GM19035 (cell line): ENCODE data around the gene CAMSAP3.
"Not testable (repeated sequence)": the region's sequence is repeated elsewhere in the genome, so short reads cannot be mapped to it uniquely, and the experiment has no call there.

ENCODE experiments used
- ATAC-seq: cut with Tn5 transposase; IDR thresholded peaks from one replicate; pipeline ENCODE4 v1.9.1; 2021; ENCODE audit not compliant: unreplicated experiment

CAMSAP3 gene

DNA sequence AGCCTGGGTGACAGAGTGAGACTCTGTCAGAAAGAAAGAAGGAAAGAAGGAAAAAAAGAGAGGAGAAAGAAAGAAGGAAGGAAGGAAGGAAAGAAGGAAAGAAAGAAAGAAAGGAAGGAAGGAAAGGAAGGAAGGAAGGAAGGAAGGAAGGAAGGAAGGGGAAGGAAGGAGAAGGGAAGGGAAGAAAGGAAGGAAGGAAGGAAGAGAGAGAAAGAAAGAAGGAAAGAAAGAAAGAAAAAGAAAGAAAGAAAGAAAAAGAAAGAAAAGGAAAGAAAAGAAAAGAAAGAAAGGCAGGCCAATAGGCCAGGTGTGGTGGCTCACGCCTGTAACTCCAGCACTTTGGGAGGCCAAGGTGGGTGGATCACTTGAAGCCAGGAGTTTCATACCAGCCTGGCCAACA lies 18.2 kb upstream of the CAMSAP3 start:
- ATAC-seq, result not testable (repeated sequence)

DNA sequence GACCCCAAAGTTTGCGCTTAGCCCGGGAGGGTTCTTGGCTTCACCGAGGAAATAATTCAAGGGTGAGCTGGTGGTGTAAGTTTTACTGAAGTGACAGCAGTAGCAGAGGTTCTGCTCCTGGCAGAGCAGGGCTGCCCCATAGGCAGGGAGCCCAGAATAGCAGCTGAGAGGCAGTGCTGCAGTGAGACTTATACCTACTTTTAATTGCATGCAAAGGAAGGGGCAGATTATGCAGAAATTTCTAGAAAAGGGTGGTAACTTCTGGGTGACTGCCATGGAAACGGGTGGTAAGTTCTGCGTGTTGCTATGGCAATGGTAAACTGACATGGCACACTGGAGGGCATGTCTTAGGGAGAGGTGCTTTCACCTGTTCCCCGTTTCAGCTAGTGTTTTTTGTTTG lies 17.5 kb upstream of the CAMSAP3 start:
- no peak for ATAC-seq

DNA sequence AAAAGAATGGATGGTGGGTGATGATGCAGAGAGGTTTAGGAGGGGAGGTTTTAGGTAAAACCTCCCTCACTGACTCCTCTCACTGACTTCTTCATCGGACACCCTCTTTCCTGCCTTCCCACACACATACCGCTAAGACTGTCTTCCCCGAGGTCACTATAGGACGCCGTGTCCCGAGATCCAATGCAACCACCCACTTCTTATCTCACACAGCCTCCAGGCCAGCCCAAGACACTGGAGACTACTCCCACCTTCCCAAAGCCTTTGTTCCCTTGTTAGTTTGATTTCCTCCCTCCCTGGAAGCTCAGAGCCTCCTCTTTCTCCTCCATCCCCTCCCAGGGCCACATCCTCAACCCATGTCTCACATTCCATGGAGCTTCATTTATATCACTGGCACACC lies 16.5 kb upstream of the CAMSAP3 start:
- no peak for ATAC-seq

DNA sequence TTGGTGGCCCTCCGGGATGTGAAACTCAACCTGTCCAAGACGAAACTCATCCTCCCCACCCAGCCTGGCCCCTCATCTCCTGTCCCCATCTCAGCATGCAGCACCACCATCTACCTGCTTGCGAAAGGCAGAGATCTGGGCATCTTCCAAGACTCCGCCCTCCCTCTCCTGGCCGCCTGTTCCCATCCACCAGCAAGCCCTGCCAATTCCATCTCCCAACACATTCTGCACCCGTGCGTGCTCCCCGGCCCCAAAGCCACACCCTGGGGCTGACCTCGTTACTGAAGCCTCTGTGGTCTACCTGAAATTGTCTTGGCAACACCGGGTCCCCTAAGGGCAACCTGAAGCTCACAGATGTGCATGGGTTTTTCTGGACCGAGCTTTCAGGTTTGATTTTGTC lies 13.2 kb upstream of the CAMSAP3 start:
- no peak for ATAC-seq

DNA sequence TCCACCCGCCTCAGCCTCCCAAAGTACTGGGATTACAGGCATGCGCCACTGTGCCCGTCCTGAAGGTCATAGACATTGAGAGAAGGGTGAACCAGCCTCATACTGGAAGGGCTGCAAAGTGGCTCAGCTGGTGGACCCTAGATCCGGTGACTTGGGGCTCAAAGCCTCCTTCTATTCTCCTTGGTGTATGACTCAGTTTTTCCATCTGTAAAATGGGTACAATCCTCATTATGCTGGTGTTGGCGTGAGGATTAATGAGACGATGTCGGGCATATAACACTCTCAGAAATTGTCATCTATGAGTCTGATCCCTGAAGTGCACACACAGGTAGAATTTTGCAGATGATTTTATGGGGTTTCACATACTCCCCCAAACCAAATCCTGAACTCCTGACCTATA lies 5.8 kb upstream of the CAMSAP3 start:
- ATAC-seq, result no peak

DNA sequence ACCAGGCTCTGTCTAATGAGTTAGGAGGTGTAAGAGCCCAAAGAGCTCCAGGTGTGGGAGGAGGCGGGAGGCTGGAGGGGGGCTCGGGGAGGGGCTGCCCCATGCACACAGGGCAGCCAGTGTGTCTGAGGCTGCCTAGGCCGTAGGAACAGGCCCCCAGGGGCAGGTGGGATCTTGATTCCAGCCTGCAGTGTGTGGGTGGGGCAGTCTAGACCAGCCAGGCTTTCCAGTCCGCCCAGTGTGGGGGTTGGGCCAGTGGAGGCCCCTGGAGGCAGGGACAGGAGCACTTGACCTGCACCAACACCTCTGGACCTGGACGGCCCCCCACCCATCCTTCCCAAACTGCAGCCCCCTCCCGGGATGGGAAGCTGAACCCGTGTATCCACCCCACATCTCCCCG lies 5.4 kb upstream of the CAMSAP3 start:
- ATAC-seq, result no peak

DNA sequence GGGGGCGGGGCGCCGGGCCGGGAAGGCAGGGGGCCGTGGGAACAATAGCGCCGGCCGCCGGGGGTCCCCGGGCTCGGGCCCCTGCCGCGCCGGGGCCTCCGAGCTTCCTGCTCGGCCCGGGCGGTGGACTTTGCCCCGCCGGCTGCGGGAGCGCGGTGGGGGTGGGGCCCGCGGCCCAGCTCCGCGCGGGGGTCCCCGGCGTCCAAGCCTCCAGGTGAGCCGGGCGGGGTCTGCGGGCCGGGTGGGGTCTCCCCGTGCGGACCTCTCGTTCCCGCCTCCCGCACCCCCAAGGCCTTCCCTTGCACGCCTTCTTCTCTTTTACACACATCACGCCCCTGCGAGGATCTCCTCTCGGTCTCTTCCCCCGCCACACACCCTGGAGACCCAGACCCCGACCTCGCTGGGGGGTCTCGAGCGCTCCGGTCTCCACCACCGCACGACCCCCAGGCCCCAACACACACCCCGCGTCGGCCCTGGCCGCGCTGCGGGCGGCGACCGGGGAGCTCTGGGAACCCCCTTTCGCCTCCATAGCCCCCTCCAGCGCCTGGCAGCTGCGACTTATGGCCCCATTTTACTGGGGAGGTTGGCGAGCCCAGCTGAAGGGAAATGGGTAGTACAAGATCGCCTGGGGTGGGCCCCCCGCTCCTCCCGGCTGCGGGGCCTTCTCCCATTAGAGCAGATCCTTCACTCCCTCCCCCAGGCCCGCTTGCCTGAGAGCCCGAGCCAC lies 711 bp downstream of the CAMSAP3 start:
- no peak for ATAC-seq

DNA sequence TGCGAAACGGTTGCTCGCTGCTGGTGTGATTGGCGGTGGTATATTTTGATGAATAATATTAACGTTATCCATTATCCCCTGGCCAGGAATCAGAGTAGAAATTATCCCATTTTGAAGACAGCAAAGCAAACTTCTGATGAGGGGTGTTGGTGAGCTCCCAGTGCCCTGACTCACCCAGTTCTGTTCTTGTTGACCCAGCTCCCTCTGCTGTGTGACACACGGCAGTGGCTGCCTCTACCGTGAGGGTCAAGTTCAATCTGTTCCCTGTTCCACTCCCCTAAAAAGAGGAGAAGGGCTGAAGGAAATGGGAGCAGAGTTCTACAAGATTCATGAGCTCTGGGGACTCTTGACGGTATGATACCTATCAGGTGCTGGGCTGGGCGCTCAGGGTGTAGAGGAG lies 2.0 kb downstream of the CAMSAP3 start:
- no peak for ATAC-seq

DNA sequence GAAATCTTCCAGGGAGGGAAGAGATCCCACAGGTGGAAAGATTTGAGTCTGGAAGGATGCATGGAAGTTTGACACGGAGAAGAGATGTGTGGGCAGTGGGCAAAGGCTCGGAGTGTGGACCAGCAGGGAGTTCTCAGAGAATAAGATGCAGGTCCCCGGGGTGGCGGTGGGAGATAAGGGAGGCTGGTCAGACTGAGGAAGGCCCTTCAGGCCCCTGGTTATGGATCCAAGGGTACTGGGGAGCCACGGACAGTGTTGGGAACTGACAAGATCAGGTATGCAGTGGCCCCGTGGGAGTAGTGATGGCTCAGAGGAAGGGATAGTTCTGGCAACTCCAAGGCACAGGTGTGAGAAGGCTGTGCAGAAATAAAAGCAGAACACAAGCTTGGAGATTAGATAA lies 2.5 kb downstream of the CAMSAP3 start:
- no peak for ATAC-seq

DNA sequence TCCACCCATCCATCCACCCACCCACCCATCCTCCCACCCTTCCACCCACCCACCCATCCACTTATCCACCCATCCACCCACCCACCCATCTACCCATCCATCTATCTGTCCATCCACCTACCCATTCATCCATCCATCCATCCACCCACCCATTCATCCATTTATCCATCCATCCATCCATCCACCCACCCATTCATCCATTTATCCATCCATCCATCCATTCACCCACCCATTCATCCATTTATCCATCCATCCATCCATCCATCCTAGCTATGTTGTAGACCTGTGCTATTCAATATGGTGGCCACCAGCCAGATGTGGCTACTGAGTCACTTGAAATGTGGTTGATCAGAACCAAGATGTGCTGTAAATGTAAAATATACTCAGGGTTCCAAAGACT lies 5.1 kb downstream of the CAMSAP3 start:
- no peak for ATAC-seq

DNA sequence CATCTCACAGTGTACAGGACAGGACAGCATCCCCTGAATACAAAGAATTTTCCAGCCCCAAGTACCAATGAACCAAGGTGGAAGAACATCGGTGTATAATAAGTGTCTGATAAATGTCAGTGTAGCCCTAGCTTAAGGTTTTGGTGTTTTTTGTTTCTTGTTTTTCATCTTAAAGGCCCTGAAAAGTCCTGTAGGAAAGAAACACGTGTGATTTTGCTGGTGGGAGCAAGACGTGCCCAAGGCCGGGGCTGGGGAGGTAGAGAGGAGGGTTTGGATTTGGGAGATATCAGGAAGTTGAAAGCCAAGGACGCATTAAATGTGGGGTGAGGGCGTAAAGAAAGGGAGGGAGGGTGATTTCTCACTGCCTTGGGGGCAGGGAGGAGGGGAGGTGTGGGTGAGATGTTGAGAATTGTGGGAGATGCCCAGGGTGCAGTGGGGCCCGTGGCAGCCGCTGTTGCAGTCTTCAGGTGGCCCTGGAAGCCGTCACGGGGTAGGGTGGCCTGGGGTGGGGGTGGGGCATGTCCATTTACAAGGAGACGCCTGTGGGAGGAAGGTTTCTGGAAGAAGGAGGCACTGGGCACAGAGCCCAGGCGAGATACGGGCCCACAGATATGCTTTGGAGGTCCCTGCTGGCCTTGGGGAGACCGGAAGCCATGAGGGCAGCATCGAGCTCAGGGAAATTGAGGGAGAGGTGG lies 6.7 kb downstream of the CAMSAP3 start:
- ATAC-seq, result no peak

DNA sequence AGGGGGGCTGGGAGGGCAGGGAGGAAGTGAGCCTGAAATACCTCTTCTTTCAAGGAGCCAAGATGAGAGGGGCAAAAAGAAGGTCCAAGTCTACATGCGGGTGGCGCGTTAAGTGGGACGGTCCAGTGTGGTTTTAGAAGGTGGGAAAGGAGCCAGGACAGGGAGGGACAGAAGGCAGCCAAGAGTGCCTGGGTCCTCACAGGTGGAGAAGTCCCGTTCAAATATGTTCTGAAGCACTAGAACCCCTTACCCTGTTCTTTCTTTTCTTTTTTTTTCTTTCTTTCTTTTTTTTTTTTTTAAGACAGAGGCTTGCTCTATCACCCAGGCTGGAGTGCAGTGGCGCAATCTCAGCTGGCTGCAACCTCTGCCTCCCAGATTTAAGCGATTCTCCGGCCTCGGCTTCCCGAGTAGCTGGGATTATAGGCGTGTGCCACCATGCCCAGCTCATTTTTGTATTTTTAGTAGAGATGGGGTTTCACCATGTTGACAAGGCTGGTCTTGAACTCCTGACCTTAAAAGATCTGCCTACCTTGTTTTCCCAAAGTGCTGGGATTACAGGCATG lies 7.4 kb downstream of the CAMSAP3 start:
- ATAC-seq, result no peak

DNA sequence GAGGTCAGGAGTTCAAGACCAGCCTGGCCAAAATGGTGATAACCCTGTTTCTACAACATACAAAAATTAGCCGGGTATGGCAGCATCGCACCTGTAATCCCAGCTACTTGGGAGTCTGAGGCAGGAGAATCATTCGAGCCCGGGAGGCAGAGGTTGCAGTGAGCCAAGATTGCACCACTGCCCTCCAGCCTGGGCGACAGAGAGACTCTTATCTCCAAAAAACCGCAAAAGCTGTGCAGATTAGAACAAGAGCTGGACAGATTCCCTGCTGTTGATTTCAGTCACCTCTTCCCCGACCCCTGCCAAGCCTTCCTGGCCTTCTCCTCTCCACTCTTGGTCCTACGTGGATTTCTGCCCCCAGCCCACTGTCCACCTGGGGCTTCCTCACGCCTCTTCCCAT lies 8.3 kb downstream of the CAMSAP3 start:
- no peak for ATAC-seq

DNA sequence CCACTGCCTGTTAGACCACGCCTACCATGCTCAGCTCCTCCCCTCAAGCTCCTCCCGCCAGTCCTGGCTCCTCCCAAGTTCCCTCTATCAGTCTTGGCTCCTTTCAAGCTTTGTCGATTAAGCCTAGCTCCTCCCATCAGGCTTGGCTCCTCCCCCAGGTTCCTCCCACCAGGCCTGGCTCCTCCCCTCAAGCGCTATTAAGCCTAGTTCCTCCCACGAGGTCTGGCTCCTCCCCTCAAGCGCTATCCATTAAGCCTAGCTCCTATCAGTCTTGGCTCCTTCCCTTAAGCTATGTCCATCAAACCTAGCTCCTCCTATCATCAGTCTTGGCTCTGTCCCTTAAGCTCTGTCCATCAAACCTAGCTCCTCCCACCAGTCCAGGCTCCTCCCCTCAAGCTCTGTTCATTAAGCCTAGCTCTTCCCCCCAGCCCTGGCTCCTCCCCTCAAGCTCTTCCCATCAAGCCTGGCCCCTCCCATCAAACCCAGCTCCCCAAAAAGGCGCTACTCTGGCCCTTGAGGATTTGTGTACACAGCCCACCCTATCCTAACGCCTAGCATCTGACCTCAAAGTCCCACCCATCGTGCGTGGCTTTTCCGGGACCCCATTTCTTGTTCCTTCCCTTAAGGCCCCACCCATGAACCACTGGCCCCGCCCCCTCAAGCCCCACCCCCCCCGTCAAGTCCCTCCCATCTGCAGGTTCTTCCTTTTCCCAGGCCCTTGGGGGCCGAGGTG lies 10.0 kb downstream of the CAMSAP3 start:
- no peak for ATAC-seq

DNA sequence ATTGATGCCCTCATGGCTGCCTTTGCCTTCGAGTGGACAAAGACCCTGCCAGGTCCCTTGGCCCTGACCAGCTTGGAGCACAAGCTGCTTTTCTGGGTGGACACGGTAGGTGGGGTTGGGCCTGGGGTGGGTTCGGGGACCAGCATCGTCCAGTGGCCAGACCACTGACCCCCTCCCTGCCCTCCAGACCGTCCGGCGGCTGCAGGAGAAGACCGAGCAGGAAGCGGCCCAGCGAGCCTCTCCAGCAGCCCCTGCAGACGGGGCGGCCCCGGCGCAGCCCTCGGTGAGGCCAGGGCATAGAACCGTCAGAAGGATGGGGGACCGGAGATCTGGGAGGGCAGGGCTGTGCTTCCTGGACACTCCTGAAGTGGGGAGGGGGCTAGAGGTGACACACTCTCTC lies 10.6 kb downstream of the CAMSAP3 start:
- no peak for ATAC-seq

DNA sequence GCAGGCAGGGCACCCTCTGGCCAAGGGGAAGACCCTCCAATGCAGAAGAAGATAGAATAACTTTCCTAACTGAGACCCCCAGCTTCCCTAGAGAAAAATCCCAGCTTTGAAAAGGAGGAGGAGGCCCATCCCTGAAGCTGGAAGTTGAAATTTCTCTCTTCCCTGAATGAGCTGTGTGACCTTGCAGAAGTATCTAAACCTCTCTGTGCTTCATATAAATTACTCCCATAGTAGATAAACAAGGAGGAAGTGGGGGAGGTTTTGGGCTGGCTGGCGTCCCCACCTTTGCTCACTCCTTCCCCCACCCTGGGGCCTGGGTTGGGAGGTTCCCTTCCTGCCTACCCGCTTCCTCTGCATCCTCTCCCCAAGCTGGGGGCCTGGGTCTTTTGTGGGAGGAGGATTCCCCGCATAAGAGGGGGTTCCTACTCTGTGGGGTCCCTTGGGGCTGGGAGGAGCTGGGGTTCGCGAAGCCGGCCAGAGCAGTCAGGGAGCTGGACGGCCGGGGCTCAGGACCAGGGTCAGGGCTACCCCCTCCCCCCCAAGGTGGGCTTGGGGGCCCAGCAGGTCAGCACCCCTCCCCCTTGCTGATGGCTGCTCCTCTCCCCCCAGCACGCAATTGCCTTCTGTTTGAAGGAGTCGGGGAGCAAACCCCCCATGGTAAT lies 11.7 kb downstream of the CAMSAP3 start:
- ATAC-seq, result no peak

DNA sequence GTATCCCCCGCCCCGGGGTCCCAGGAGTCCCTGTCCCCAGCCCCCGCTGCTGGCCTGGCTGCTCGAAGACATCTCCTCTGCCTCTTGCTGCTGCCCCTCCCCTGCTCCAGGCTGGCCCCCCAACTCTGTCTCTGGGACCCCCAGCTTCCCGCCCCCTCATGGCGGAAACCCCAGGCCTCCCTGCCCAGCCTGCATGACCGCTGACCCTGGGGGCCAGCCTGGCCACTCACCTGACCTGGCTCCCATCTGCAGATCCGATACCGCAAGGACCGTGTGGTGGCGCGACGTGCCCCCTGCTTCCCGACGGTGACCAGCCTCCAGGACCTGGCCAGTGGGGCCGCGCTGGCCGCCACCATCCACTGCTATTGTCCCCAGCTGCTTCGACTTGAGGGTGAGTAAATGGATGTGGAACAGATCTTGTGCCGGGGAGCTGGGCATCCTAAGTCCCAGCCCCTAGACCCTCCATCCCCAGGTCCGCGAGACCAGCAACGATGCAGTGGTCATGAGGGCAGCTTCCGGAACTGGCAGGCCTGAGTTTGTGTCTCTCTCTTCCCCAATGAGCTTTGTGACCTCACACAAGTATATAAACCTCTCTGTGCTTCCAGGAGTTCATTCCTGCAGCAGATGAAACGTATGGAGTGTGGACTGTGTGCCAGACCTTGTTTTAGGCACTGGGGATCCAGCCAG lies 12.4 kb downstream of the CAMSAP3 start:
- no peak for ATAC-seq

DNA sequence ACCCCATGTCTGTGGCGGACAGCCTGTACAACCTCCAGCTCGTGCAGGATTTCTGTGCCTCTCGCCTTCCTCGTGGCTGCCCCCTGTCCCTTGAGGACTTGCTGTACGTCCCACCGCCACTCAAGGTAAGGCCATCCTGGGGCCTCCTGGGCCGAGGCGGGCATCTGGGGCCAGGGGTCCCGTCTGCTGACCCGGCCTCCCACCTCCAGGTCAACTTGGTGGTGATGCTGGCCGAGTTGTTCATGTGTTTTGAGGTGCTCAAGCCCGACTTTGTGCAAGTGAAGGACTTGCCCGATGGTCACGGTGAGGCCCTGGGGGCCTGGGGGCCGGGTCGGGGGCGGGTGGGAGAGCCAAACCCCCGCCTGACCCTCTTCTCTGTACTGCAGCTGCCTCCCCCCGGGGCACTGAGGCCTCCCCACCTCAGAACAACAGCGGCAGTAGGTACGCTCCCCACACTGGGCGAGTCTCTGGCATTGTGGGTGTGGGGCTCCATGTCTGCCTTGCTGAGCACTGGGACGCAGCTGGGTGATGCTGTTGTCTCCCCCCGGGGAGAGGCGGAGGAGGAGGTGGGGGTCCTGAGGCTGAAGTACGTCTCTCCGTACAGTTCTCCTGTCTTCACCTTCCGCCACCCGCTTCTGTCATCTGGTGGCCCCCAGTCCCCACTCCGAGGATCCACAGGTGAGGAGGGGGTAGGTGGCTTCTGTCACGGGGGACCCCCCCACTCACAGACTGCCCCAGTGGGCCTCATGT lies 15.0 kb downstream of the CAMSAP3 start:
- ATAC-seq, result no peak

DNA sequence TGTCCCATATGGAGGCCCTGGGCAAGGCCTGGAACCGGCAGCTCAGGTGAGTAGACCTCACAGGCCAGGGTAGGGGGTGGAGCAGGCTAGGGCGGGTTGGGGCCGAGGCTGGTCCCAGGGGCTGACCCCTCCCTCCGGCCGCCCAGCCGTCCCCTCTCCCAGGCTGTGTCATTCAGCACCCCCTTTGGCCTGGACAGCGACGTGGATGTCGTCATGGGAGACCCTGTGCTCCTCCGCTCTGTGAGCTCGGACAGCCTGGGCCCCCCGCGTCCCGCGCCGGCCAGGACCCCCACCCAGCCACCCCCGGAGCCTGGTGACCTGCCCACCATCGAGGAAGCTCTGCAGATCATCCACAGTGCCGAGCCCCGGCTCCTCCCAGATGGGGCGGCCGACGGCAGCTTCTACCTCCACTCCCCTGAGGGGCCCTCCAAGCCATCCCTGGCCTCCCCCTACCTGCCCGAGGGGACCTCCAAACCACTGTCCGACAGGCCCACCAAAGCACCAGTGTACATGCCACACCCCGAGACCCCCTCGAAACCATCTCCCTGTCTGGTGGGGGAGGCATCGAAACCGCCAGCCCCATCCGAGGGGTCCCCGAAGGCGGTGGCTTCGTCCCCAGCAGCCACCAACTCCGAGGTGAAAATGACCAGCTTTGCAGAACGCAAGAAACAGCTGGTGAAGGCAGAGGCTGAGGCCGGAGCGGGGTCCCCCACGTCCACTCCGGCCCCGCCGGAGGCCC lies 16.0 kb downstream of the CAMSAP3 start:
- no peak for ATAC-seq
